GDM1 (cell line): ENCODE measurements around the gene UBE3B.

Experiments used
- DNase-seq: peaks from one replicate; lab custom pipeline; 2025; lab: John Stamatoyannopoulos, UW

UBE3B gene

GRCh38 chr12:109532721-109533486 lies 55.5 kb downstream of the UBE3B start:
- no peak for DNase-seq

- DNase-seq: no peak
These were observed 56.0 kb downstream of the UBE3B start for GRCh38 chr12:109533487-109533740.

DNA sequence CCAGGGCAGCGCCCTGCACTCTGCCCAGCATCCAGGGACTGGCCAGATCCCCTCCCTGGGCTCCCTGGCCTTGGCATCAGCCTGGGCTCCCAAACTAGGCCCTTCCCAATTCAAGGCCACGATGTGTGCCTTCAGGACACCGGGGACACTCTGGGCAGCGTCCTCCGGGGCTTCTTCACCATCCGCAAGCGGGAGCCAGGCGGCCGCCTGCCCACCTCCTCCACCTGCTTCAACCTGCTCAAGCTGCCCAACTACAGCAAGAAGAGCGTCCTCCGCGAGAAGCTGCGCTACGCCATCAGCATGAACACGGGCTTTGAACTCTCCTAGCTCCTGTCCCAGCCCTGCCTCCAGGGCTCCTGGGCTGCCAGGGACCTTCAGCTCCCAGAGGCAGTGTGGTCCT lies 57.0 kb downstream of the UBE3B start:
- no peak for DNase-seq

DNA sequence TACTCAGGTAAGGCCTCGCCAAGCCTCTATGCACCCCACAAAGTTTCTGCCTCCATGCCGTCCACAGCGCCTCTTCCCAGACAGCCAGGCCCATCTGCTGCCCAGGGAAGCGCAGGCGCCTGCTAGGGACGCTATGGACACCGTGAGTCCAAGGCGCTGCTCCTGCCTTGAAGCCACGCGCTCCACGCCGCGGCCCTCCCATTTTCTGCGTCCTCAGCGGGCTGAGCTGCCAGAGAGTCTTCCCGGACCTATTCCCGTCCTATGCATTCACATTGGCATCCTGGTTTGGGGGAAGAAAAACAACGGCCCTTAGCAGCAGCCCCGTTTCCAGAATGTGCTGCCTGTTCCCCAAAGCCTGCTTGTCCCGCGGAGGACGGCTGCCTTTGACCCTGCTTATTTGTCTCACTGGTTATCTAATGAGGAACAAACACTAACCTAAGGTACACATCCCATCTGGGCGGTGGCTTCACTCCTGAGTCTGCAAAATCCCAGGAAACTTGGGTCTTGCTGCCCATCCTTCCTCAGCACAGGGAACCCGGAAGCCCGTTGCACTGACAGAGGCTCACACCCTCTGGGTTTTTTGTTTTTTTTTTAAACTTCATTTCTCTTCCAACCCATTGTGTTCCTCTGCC lies 57.9 kb downstream of the UBE3B start:
- no peak for DNase-seq

- DNase-seq: no peak
These were observed 58.4 kb downstream of the UBE3B start for GRCh38 chr12:109535863-109536250.

DNA sequence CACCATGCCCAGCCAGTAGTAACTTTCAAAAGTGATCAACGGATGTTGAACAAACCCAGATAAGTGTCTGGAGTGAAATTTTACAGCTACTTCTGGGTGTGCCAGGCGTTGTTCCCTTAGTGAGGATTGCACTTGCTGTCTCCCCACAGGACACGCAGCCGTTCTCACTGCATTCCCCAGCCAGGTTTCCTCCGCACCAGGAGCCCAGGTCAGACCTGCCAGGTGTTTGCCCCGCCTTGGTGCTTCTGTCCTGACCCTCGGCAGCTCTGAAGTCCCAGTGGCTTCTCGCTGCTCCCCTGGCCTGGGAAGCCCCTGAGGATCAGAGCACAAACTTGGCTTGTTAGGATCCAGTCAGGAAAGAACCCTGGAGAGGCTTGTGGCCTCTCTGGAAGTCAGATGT lies 59.7 kb downstream of the UBE3B start:
- no peak for DNase-seq

GRCh38 chr12:109538191-109538863 lies 60.9 kb downstream of the UBE3B start:
- no peak for DNase-seq

DNA sequence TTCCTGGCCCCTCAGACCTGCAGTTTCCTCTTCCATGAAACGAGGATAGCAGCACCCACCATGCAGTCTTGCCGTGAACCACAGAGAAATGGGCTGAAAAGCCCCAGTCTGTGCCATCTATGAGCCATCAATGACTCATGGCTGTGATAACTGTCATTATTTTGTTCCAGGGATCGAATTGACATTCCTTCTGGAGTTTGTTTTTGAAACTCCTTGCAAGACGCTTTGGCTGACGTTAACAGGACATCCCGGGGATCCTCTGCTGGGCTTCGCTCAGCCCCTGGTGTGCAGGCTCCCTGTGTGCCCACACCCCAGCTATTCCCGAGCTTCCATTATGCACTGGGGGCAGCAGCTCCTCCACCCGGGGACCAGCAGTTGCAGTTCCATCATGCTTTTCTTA lies 62.1 kb downstream of the UBE3B start:
- DNase-seq: no peak

GRCh38 chr12:109540526-109541412 lies 63.3 kb downstream of the UBE3B start:
- DNase-seq: no peak

- DNase-seq: no peak
These were observed 63.9 kb downstream of the UBE3B start for GRCh38 chr12:109541413-109541726.

GRCh38 chr12:109542014-109542413 lies 64.6 kb downstream of the UBE3B start:
- DNase-seq: no peak

DNA sequence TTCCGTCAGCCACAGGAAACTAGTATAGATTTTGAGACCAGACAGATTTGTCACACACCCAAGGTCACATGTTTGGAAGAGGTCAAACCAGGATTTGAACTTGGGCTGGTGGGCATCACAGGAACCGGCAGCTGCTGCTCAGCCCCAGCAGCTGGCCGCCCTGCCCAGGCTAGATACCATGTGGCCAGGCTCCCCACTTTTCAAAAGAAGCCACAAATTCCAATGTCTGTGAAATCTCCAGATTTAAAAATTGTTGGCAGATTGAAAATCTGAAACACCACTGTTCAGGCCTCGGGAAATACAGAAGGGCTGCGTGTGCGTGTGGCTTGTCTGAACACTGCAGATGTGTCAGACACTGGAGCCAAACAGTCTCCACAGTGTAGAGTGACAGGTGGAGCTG lies 65.4 kb downstream of the UBE3B start:
- DNase-seq: no peak

GRCh38 chr12:109544955-109545531 lies 67.6 kb downstream of the UBE3B start:
- no peak for DNase-seq

DNA sequence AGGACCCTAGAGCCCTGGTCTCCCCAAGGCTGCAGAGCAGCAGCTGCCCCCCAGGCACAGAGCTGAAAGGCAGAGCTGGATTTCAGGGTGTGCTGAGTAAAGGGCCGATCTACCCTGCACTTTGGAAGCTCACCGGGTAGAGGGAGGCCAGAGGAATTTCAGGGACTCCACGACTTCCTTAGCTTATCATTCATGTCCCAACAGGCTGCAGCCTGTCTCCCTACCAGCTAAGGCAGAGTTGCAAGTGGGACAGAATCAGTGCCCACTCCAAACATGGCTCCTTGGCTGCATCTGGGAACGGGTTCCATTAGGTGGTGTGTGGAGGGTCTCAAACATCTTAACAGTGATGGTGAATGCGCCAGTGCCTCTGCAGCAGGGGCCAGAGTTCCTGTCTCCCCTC lies 68.4 kb downstream of the UBE3B start:
- DNase-seq: no peak

- DNase-seq: no peak
These were observed 69.9 kb downstream of the UBE3B start for GRCh38 chr12:109547286-109547685.

DNA sequence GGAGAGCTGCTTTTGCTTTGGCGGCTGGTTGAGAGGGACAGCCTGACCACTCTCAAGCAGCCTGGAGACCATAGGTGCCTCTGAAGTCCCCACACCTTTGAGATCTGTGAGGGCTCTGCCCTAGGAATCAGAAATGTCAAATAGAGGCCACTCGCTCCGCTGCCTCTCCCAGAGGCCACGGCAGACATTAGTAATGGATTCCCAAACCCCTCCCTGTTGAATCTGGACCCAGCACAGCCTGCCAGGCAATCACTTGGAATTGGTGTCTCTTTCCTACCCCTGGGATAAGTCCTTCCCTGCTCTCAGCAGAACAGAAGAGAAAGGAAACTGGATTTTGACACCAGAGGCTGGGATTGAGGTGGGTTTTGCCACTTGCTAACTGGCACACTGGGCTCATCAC lies 70.8 kb downstream of the UBE3B start:
- no peak for DNase-seq

DNA sequence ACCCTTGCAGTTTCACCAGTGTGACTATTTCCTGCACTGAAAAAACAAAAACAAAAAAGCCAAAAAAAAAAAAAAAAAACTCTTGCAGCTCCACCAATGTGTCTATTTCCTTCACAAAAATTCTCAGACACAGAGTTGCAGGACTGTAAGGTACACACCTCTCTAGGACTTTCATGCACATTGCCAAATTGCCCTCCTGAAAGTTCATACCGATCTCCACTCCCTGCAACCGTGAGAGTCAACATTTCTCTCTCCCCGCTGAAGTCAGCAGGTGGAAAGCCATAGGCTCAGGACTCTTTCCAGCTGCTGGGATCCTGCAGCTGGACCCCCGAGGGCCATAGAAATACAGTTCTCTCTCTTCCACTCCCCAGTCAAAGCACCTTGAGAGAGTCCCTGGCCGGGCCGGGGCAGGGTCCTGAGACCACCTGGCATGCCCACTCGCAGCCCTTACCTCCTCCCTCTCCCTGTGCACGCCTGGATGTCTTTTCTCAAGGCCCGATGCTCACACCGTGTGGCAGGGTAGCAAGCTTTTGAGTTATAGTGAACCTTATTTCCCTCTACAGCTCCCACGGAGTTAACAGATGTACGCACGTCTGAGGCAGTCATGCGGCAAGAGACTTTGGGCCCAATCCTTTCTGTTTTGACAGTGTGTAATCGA lies 72.3 kb downstream of the UBE3B start:
- DNase-seq: no peak

GRCh38 chr12:109550281-109550680 lies 72.8 kb downstream of the UBE3B start:
- DNase-seq: no peak

- no peak for DNase-seq
These were observed 73.7 kb downstream of the UBE3B start for GRCh38 chr12:109551108-109551507.

- DNase-seq: no peak
These were observed 75.5 kb downstream of the UBE3B start for GRCh38 chr12:109552971-109553370.

DNA sequence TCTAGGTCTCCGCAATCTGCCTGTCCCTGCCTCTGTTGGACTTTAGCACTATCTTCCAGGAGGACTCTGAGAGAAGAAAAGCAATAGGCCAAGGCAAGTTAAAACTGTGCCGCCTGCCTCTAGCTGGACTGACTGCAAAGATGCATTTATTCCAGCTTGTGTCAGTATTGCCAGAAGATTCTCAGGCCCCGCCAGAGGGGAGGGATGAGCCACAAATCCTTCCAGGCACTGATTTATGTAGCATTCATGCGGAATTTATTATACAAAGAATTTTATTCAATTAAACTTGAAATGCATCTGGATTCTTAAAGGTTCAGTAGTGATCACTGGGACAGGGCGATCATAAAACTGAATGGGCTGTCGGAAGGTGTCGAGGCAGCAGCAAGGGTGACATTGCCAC lies 76.0 kb downstream of the UBE3B start:
- DNase-seq: no peak
